LoVo (cell line): ENCODE data around the gene PPP1R37.

Experiments
- DNase-seq: peaks from one replicate; pipeline ENCODE4 v3.0.0-alpha.2; 2016; ENCODE audit warnings: low spot score

PPP1R37 gene

GRCh38 chr19:45137179-45137761 lies 44.3 kb downstream of the PPP1R37 start:
- no peak for DNase-seq

- no peak for DNase-seq
Measured at GRCh38 chr19:45138303-45138751, 45.3 kb downstream of the PPP1R37 start.

- DNase-seq: no peak
Measured at GRCh38 chr19:45139286-45140143, 46.5 kb downstream of the PPP1R37 start.

- DNase-seq: no peak
Measured at GRCh38 chr19:45140144-45140503, 47.1 kb downstream of the PPP1R37 start.

- no peak for DNase-seq
Measured at GRCh38 chr19:45140533-45140932, 47.6 kb downstream of the PPP1R37 start.

- no peak for DNase-seq
Measured at GRCh38 chr19:45141203-45141900, 48.4 kb downstream of the PPP1R37 start.

- DNase-seq: no peak
Measured at GRCh38 chr19:45142016-45142725, 49.2 kb downstream of the PPP1R37 start.

- DNase-seq: no peak
Measured at GRCh38 chr19:45142726-45143110, 49.7 kb downstream of the PPP1R37 start.

- no peak for DNase-seq
Measured at GRCh38 chr19:45144431-45145269, 51.7 kb downstream of the PPP1R37 start.

- no peak for DNase-seq
Measured at GRCh38 chr19:45145270-45146189, 52.6 kb downstream of the PPP1R37 start.

- no peak for DNase-seq
Measured at GRCh38 chr19:45146251-45146650, 53.3 kb downstream of the PPP1R37 start.

- DNase-seq: no peak
Measured at GRCh38 chr19:45146741-45147205, 53.8 kb downstream of the PPP1R37 start.

- DNase-seq: no peak
Measured at GRCh38 chr19:45147835-45148676, 55.1 kb downstream of the PPP1R37 start.

GRCh38 chr19:45149129-45149528 lies 56.1 kb downstream of the PPP1R37 start:
- no peak for DNase-seq

GRCh38 chr19:45150180-45150579 lies 57.2 kb downstream of the PPP1R37 start:
- no peak for DNase-seq

GRCh38 chr19:45150751-45151281 lies 57.8 kb downstream of the PPP1R37 start:
- DNase-seq: peak; percentile 26

GRCh38 chr19:45151320-45151719 lies 58.3 kb downstream of the PPP1R37 start:
- no peak for DNase-seq

GRCh38 chr19:45151821-45152503 lies 59.0 kb downstream of the PPP1R37 start:
- no peak for DNase-seq
